H1 (cell line): Measurements from ENCODE around the gene CACNA1C. TPM values are rescaled to one million over a fixed set of nuclear protein-coding genes. Genes with fewer than 3 reads are reported as not detected.

Source experiments
- CTCF ChIA-PET: fragments of 300-600 bp; sonication (Branson Sonifier 250); formaldehyde crosslinking; loops from one replicate; lab custom pipeline; 2021; ENCODE audit not compliant: partially characterized antibody; lab: Charles Lee
- POLR2A ChIA-PET: fragments of 300-600 bp; sonication (Branson Sonifier 250); formaldehyde crosslinking; loops from one replicate; lab custom pipeline; 2021; ENCODE audit warnings: inconsistent platforms; ENCODE audit not compliant: partially characterized antibody; lab: Charles Lee
- DNase-seq, 2 experiments: peaks; one replicate each; pipeline versions ENCODE4 v3.0.0 to v3.0.0-alpha.2; 2010 to 2022; ENCODE audit warnings: low spot score in 2 of 2, low read depth in 1 of 2, mixed read lengths in 1 of 2
- FAIRE-seq: peaks from 2 replicates; lab custom pipeline; 2011; peaks lifted over from hg19 to GRCh38; lab: Jason Lieb, UNC
- H2AFZ ChIP-seq: 2 replicates; pipeline ENCODE4 v1.8.1; 2012; ENCODE audit warnings: low read length, inconsistent platforms
- H2AK5ac ChIP-seq: 2 replicates; pipeline ENCODE4 v1.6.1; 2013; ENCODE audit warnings: low read depth, low read length
- H2BK120ac ChIP-seq: replicated peaks from 2 replicates; pipeline ENCODE3; 2013; ENCODE audit warnings: low read depth, low read length, inconsistent platforms
- H2BK12ac ChIP-seq: 2 replicates; pipeline ENCODE4 v1.6.1; 2013; ENCODE audit warnings: low read depth, low read length
- H2BK15ac ChIP-seq: 2 replicates; pipeline ENCODE4 v1.6.1; 2013; ENCODE audit warnings: low read length
- H2BK20ac ChIP-seq: 2 replicates; pipeline ENCODE4 v1.6.1; 2013; ENCODE audit warnings: low read length
- H2BK5ac ChIP-seq: 2 replicates; pipeline ENCODE4 v1.6.1; 2013; ENCODE audit warnings: low read depth, low read length
- H3K14ac ChIP-seq: 2 replicates; pipeline ENCODE4 v1.6.1; 2013; ENCODE audit warnings: inconsistent platforms; ENCODE audit not compliant: insufficient read length
- H3K18ac ChIP-seq: 2 replicates; pipeline ENCODE4 v1.6.1; 2013; ENCODE audit warnings: low read length; ENCODE audit errors: extremely low read depth
- H3K23ac ChIP-seq: 2 replicates; pipeline ENCODE4 v1.6.1; 2013; ENCODE audit warnings: inconsistent platforms; ENCODE audit not compliant: insufficient read length
- H3K23me2 ChIP-seq: 2 replicates; pipeline ENCODE4 v1.6.1; 2013; ENCODE audit warnings: low read depth, low read length
- H3K27ac ChIP-seq: 2 replicates; pipeline ENCODE4 v1.6.1; 2011; ENCODE audit warnings: low read depth, low read length, inconsistent platforms
- H3K27me3 ChIP-seq, 4 experiments: replicated peaks in 1 of 4; 1 replicate in 1 of 4; 2 replicates in 3 of 4; pipeline versions ENCODE4 v1.6.1 to v1.8.1; 2011 to 2013; ENCODE audit warnings: low read length in 3 of 4, mild to moderate bottlenecking in 3 of 4, inconsistent platforms in 2 of 4, mixed read lengths in 2 of 4, moderate library complexity in 1 of 4; ENCODE audit not compliant: control insufficient read depth in 3 of 4, insufficient read depth in 3 of 4; ENCODE audit errors: extremely low read depth in 1 of 4
- H3K36me3 ChIP-seq, 4 experiments: 2 replicates each; pipeline versions ENCODE4 v1.6.1 to v1.8.1; 2011 to 2013; ENCODE audit warnings: mild to moderate bottlenecking in 4 of 4, low read length in 3 of 4, moderate library complexity in 2 of 4, control low read depth in 1 of 4, inconsistent platforms in 1 of 4; ENCODE audit not compliant: insufficient read depth in 4 of 4, control insufficient read depth in 2 of 4
- H3K4ac ChIP-seq: replicated peaks from 2 replicates; pipeline ENCODE3; 2013; ENCODE audit warnings: low read length, low read depth, mixed read lengths, inconsistent platforms; ENCODE audit not compliant: insufficient read length
- H3K4me1 ChIP-seq, 4 experiments: replicated peaks in 1 of 4; 1 replicate in 1 of 4; 2 replicates in 3 of 4; pipeline versions ENCODE4 v1.6.1 to v1.8.1; 2011 to 2013; ENCODE audit warnings: low read length in 3 of 4, inconsistent platforms in 2 of 4, mixed read lengths in 1 of 4; ENCODE audit not compliant: insufficient read depth in 4 of 4, control insufficient read depth in 3 of 4
- H3K4me2 ChIP-seq, 2 experiments: 2 replicates each; pipeline versions ENCODE4 v1.6.1 to v1.8.1; 2011 to 2013; ENCODE audit warnings: low read depth in 2 of 2, low read length in 2 of 2, control low read depth in 1 of 2, inconsistent platforms in 1 of 2, mild to moderate bottlenecking in 1 of 2; ENCODE audit not compliant: insufficient read depth in 1 of 2
- H3K4me3 ChIP-seq, 4 experiments: fragments of 200-600, 300-600 bp in 1 of 4; sonication (generic), shearing (Covaris generic), sonication (Bioruptor Twin) in 1 of 4; 2 replicates each; pipeline versions ENCODE4 v1.5.1 to v1.8.1; 2011 to 2016; ENCODE audit warnings: low read length in 4 of 4, low read depth in 3 of 4, control low read depth in 2 of 4, inconsistent platforms in 2 of 4, mild to moderate bottlenecking in 2 of 4, mixed read lengths in 1 of 4, moderate library complexity in 1 of 4; ENCODE audit not compliant: insufficient read depth in 2 of 4; ENCODE audit errors: extremely low read depth in 1 of 4
- H3K56ac ChIP-seq: replicated peaks from 2 replicates; pipeline ENCODE3; 2013; ENCODE audit warnings: low read depth, mild to moderate bottlenecking, mixed read lengths, low read length, inconsistent platforms; ENCODE audit not compliant: insufficient read length
- H3K79me1 ChIP-seq: 2 replicates; pipeline ENCODE4 v1.6.1; 2013; ENCODE audit warnings: low read depth, low read length, control low read depth
- H3K79me2 ChIP-seq, 2 experiments: 2 replicates each; pipeline versions ENCODE4 v1.6.1 to v1.8.1; 2012 to 2013; ENCODE audit warnings: low read length in 2 of 2, mild to moderate bottlenecking in 2 of 2, inconsistent platforms in 1 of 2; ENCODE audit not compliant: insufficient read depth in 2 of 2, control insufficient read depth in 1 of 2
- H3K9ac ChIP-seq, 4 experiments: replicated peaks in 1 of 4; 1 replicate in 1 of 4; 2 replicates in 3 of 4; pipeline versions ENCODE4 v1.6.1 to v1.8.1; 2011 to 2013; ENCODE audit warnings: low read depth in 3 of 4, low read length in 3 of 4, control low read depth in 2 of 4, mild to moderate bottlenecking in 2 of 4, moderate library complexity in 2 of 4, inconsistent platforms in 1 of 4; ENCODE audit errors: extremely low read depth in 1 of 4
- H3K9me3 ChIP-seq, 2 experiments: 2 replicates each; pipeline versions ENCODE4 v1.6.1 to v1.8.1; 2012 to 2013; ENCODE audit warnings: mild to moderate bottlenecking in 2 of 2, moderate library complexity in 2 of 2, control low read depth in 1 of 2, inconsistent platforms in 1 of 2, low read depth in 1 of 2, low read length in 1 of 2, mixed read lengths in 1 of 2; ENCODE audit not compliant: insufficient read depth in 2 of 2
- H4K20me1 ChIP-seq, 2 experiments: replicated peaks in 1 of 2; 2 replicates each; pipeline versions ENCODE3 to v1.8.1; 2011 to 2013; ENCODE audit warnings: inconsistent platforms in 2 of 2, low read length in 2 of 2, mild to moderate bottlenecking in 1 of 2; ENCODE audit not compliant: insufficient read depth in 2 of 2, control insufficient read depth in 1 of 2
- H4K5ac ChIP-seq: 2 replicates; pipeline ENCODE4 v1.6.1; 2013; ENCODE audit warnings: low read length, low read depth, mixed read lengths, inconsistent platforms; ENCODE audit not compliant: insufficient read length
- H4K8ac ChIP-seq: 2 replicates; pipeline ENCODE4 v1.8.0; 2013; ENCODE audit warnings: mild to moderate bottlenecking, moderate library complexity, low read length, inconsistent platforms; ENCODE audit not compliant: insufficient read depth; ENCODE audit errors: extremely low read depth
- H4K91ac ChIP-seq: replicated peaks from 2 replicates; pipeline ENCODE3; 2013; ENCODE audit warnings: low read length, mixed read lengths, inconsistent platforms; ENCODE audit not compliant: insufficient read length
- ASH2L ChIP-seq: fragments of 200-600, 300-600 bp; sonication (generic); IDR thresholded peaks from one replicate; pipeline ENCODE4 v1.7.1; 2017; ENCODE audit warnings: low read length
- EZH2 ChIP-seq: fragments of 200-600 bp; sonication (generic); IDR thresholded peaks from 2 replicates; pipeline ENCODE4 v1.7.1; 2012; ENCODE audit warnings: low read depth, mild to moderate bottlenecking, moderate library complexity, low read length, inconsistent platforms; ENCODE audit not compliant: severe bottlenecking
- JUN ChIP-seq: IDR thresholded peaks from 2 replicates; pipeline ENCODE4 v1.6.1; 2011; ENCODE audit warnings: low read depth, mild to moderate bottlenecking, improper control_type of control experiment, low read length
- KDM1A ChIP-seq: fragments of 200-600, 300-600 bp; sonication (generic); IDR thresholded peaks from 2 replicates; pipeline ENCODE4 v1.7.1; 2016; ENCODE audit warnings: mild to moderate bottlenecking, low read length, borderline replicate concordance
- NRF1 ChIP-seq: IDR thresholded peaks from 2 replicates; pipeline ENCODE4 v1.6.1; 2011; ENCODE audit warnings: mild to moderate bottlenecking, low read depth, low read length, improper control_type of control experiment
- RFX5 ChIP-seq: IDR thresholded peaks from 2 replicates; pipeline ENCODE4 v1.6.1; 2011; ENCODE audit warnings: low read depth, low read length, improper control_type of control experiment, borderline replicate concordance
- WGBS, 2 experiments: shearing (Covaris generic) in 1 of 2; methylation state at CpG; one replicate each; pipeline versions ENCODE4 v1.1.6 to v1.1.7; 2013 to 2015; ENCODE audit warnings: low lambda C conversion rate in 2 of 2, mixed read lengths in 2 of 2, inconsistent platforms in 1 of 2, low coverage in 1 of 2, missing lambda C conversion rate in 1 of 2; ENCODE audit not compliant: insufficient replicate concordance in 2 of 2, insufficient coverage in 1 of 2, insufficient read length in 1 of 2; ENCODE audit errors: extremely low coverage in 1 of 2, missing lambda C conversion rate in 1 of 2; 5-methylcytosine and 5-hydroxymethylcytosine counted together
- polyA plus RNA-seq, 7 experiments: library from polyadenylated mRNA; depleted of rRNA in 3 of 7; stranded (reverse) in 5 of 7; unstranded in 2 of 7; fragments of >200 nt in 5 of 7; fragments of 200-250 nt in 2 of 7; gene quantifications; 1 replicate in 5 of 7; 2 replicates in 1 of 7; 4 replicates in 1 of 7; pipeline versions ENCODE4 v1.2.1 to v1.2.3, GENCODE V29; 2011 to 2013; ENCODE audit warnings: missing spikeins in 2 of 7, mixed read lengths in 2 of 7
- total RNA-seq: library from RNA; stranded (reverse); fragmentation: NEBNext Ultra II Directional; extraction: Animal tissue kit (Norgen Biotek cat#: 25700); gene quantifications from 2 replicates; pipeline ENCODE4 v1.2.1, GENCODE V29; 2021
- TF ChIP-seq, protein P1 (sequence below): IDR thresholded peaks from 2 replicates; pipeline ENCODE4 v1.6.1; 2011; ENCODE audit warnings: low read depth, mild to moderate bottlenecking, low read length; ENCODE audit not compliant: insufficient read depth
- TF ChIP-seq, protein P2 (sequence below): IDR thresholded peaks from 2 replicates; pipeline ENCODE4 v1.6.1; 2012; ENCODE audit warnings: low read length, inconsistent platforms

The CACNA1C gene
- total and polyA plus RNA-seq, 2 of the 8 experiments (the other 6 are each of a cell fraction or from before 2014, with no cell fraction given) = 1.3 TPM

- Histone ChIP-seq H2BK120ac (no peak overlapping the region), H3K4ac (no peak overlapping the region), H3K23me2 (no peaks in the 10 kb centered on the region), H3K79me2 (no peaks in the 10 kb centered on the region), H3K9ac (no peak overlapping the region; a peak in 2 of 7 replicates), H2BK15ac (no peak overlapping the region), H3K27ac (no peak overlapping the region), H2AK5ac (no peak overlapping the region; the same call in 1 of the 2 replicates), H2BK12ac (no peak overlapping the region), H4K20me1 (no peaks in the 10 kb centered on the region), H2BK5ac (no peak overlapping the region), H2BK20ac (no peak overlapping the region), H2AFZ (no peak overlapping the region), H3K36me3 (no peaks in the 10 kb centered on the region), H3K4me3 (no peak overlapping the region), H4K91ac (no peak overlapping the region), H4K8ac (no peak overlapping the region; the same call in 1 of the 2 replicates), H3K14ac (no peak overlapping the region), H3K79me1 (no peaks in the 10 kb centered on the region), H3K56ac (no peak overlapping the region), H3K18ac (no peak overlapping the region), H3K9me3 (no peaks in the 10 kb centered on the region), H4K5ac (no peak overlapping the region), H3K27me3 (no peaks in the 10 kb centered on the region; a peak in 1 of 7 replicates), H3K4me1 (peaks cover 0 to 5% (median 0%) of the 10 kb centered on the region in 4 experiments; a peak in 1 of 7 replicates), H3K4me2 (no peak overlapping the region), H3K23ac (no peak overlapping the region)
- DNase-seq = no peak
- ChIA-PET CTCF (interaction anchor here (0.6 to 4.0 kb wide), 12 partner anchors 8 to 493 kb away, joined by 3 to 23 read pairs (median 4); no protein-coding TSS in a partner anchor), POLR2A (no interaction called here)
- no peak for FAIRE-seq
- TF ChIP-seq NRF1 (no peak), KDM1A (no peak), JUN (no peak), EZH2 (no peak), RFX5 (no peak), ASH2L (no peak)
- TF ChIP-seq, protein P1, sequence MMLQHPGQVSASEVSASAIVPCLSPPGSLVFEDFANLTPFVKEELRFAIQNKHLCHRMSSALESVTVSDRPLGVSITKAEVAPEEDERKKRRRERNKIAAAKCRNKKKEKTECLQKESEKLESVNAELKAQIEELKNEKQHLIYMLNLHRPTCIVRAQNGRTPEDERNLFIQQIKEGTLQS = no peak
- TF ChIP-seq, protein P2, sequence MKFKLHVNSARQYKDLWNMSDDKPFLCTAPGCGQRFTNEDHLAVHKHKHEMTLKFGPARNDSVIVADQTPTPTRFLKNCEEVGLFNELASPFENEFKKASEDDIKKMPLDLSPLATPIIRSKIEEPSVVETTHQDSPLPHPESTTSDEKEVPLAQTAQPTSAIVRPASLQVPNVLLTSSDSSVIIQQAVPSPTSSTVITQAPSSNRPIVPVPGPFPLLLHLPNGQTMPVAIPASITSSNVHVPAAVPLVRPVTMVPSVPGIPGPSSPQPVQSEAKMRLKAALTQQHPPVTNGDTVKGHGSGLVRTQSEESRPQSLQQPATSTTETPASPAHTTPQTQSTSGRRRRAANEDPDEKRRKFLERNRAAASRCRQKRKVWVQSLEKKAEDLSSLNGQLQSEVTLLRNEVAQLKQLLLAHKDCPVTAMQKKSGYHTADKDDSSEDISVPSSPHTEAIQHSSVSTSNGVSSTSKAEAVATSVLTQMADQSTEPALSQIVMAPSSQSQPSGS = no peak
- WGBS, 2 experiments = 89% methylated on average over 32 of the region's 32 CpGs; no CpG with 5 or more reads in 1 of the 2 experiments
Measured at GRCh38 chr12:2651068-2651965, 598.5 kb downstream of the CACNA1C start.
